Keratinocyte (primary cell): Measurements from ENCODE around the gene CREG2.

Source experiments
- EZH2 ChIP-seq: IDR thresholded peaks from one replicate; pipeline ENCODE4 v1.6.1; 2012; ENCODE audit warnings: inconsistent platforms, mild to moderate bottlenecking, low read length, moderate library complexity
- TF ChIP-seq, protein P1 (sequence below), 3 experiments: IDR thresholded peaks in 1 of 3; conservative IDR thresholded peaks in 1 of 3; optimal IDR thresholded peaks in 1 of 3; 2 replicates in 2 of 3; 3 replicates in 1 of 3; pipeline versions ENCODE3 to v1.5.1; 2011; ENCODE audit warnings: low read length in 3 of 3, mild to moderate bottlenecking in 3 of 3, moderate library complexity in 2 of 3, control low read depth in 1 of 3, inconsistent platforms in 1 of 3; ENCODE audit not compliant: insufficient read depth in 2 of 3; ENCODE audit errors: extremely low read depth in 1 of 3

DNA sequence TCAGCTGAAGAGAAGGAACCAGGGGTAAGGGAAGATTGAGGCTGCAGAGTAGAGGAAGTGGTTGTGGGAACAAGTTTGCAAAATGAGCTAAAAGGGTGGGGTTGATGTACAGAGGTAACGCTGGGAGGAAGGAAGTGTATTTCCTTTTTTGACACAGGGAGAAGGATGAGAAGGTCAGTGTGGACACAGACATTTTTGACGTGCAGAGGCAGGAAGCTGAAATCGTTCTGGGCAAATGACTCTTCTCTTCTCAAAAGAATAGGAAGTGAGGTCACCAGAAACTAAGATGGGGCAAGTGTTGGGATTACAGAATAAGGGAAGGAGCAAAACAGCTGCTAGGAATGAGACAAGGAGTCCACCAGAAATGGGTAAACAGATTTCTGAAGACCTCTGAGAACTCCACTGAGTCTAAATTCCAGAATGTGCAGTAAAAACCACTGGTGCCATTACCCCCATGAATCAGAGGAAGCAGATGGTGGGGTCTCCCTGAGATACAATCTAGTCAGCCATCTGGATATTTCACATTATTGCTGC is 58.8 kb downstream of the CREG2 start:
- no peak for TF ChIP-seq EZH2
- TF ChIP-seq, protein P1, sequence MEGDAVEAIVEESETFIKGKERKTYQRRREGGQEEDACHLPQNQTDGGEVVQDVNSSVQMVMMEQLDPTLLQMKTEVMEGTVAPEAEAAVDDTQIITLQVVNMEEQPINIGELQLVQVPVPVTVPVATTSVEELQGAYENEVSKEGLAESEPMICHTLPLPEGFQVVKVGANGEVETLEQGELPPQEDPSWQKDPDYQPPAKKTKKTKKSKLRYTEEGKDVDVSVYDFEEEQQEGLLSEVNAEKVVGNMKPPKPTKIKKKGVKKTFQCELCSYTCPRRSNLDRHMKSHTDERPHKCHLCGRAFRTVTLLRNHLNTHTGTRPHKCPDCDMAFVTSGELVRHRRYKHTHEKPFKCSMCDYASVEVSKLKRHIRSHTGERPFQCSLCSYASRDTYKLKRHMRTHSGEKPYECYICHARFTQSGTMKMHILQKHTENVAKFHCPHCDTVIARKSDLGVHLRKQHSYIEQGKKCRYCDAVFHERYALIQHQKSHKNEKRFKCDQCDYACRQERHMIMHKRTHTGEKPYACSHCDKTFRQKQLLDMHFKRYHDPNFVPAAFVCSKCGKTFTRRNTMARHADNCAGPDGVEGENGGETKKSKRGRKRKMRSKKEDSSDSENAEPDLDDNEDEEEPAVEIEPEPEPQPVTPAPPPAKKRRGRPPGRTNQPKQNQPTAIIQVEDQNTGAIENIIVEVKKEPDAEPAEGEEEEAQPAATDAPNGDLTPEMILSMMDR (optimal IDR thresholded peaks at IDR 0.05 in 1 of 3, IDR thresholded peaks at IDR 0.05 in 1 of 3, conservative IDR thresholded peaks at IDR 0.05 in 1 of 3; ENCODE audit: extremely low read depth in 1 of 3, insufficient read depth in 2 of 3, low read length in 3 of 3) = no peak
